ENCODE measurements around the gene PNPLA2.

PNPLA2 gene

DNA sequence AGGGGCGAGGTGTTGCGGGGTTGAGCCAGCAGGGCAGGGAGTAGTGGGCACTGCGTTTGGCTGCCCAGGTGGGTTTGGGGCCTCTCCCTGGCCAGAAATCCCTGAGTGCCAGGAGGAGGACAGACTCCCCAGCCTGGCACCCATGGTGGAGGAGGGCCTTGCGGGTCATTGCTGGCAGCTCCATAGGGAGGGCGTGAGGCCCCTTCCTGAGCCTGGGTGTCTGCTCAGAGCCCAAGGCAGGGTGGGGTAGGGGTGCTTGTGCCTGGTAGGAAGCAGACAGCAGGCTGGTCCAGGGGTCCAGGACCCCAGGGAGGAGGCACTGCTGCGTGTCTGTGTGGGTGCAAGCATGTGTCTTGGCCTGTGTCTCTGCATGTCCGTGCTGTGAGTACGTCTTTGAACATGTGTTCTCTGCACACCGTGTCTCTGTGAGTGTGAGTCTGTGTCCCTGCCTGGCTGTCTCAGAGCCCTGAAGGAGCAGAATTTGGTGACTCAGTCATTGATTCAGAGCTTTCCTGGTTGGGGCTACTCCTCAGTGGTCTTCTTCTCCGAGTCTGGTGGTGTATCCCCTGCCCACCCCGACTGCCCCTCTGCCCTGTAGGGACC lies 27.9 kb downstream of the PNPLA2 start:
- no peak for DNase-seq

DNA sequence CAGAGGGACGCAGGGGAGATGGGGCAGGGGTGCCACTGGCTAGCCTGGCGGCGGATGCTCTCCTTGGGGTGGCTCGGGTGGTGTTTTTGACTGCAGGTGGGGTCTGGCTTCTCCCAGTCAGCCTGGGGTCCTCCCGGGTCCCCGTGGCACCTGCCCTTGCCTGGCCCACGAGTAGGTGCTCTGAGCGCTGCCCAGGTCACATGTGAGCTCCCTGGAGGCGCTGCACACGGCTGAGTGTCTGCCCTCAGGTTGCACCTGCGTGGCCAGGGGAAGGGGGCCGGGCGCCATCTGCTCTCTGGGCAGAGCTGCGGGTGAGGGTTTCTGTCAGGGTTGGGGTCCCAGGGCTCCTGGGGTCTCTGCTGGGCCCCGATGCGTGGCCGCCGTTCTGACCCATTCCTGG lies 29.2 kb downstream of the PNPLA2 start:
- no peak for DNase-seq

DNA sequence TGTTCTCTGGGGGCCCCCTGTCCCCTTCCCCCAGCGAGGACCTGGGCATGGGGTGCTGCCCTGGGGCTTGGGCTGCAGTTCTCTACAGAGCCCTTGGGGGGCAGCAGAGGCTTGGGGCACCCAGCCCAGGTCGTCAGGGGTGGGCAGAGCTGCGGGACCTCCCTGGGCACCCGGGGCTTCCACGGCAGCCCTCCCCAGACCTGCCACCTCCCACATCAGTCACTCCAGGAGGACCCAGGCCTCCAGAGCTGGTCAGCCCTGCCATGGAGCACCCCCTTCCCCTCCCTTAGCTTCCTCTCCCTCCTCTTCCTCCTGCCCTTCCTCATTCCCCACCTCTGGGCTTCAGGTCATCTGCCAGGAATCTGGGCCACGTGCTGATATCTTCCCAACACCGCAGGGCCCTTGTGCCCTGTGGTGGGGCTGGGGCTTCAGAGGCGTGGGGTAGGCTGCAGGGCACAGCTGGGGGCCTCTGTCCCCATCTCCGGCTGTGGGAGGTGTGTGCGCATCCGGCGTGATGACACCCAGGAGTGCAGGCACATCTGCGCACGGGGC lies 29.7 kb downstream of the PNPLA2 start:
- peak; percentile 13 for DNase-seq

DNA sequence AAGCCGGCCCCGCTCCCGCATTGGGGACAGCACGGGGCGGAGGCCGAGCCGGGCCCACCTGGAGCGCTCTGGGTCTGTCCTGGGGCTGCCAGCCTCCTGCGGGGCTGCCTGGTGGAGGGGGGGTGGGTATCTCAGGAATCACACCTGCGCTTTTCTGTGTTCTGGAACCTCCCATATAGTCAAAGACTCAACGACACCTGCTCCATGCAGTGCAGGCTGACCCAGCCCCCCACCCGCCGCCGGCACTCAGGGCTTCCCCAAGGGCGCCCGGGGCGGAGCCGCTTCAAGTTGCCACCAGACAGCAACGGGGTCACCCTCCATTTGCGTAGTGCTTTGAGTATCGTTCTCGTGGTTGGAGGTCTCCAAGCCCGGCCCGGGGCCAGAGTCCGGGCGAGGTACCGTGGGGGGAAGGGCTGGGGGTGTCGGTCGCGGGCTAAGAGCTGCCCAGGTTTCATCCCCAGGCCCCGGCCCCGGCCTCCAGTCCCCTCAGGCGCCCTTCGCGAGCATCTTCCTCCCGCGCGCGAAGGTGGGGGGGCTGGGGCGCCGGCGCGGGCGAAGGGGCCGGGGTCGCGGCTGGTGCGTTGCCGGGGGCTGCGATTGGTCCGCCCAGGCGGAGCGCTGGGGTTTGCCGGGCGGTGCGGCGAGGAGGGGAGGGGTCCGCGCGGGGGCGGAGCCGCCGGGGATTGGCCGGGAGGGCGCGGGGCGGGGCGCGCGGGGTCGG lies 30.6 kb downstream of the PNPLA2 start:
- DNase-seq: peak; percentile 45

DNA sequence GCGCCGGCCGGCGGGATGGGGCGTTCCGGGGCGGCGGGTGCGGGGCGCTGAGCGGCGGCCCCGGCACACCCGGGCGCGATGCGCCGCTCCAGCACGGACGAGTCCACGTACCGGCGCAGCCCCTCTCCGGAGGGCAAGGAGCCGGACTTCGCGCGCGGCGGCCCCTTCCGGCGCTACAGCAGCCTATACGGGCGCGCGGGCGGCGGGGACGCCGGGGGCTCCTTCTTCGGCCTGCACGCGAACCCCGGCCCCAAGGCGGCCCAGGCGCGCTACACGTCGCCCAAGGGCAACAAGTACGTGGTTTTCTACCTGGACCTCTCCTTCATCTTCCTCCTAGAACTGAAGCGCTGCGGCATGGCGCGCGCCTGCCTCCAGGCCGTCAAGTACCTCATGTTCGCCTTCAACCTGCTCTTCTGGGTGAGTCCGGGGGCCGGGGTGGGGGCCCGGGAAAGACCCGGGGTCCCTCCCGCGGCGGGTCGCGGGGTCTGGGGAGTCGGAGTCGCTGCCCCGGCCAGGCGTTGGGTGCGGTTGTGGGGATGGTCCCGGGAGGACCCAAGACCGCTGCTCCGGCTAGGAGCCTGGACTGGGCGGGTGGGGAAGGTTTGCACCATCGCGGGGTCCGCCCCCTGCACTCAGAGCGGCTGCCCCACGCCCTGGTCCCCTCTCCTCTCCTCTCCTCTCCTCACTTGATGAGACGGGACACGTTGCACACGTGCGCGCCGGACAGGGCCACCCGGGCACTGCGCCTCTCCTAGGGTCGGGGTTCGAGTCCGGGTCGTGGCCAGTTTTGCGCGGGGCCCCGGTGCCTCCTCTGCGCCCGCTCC lies 31.4 kb downstream of the PNPLA2 start:
- no peak for DNase-seq

DNA sequence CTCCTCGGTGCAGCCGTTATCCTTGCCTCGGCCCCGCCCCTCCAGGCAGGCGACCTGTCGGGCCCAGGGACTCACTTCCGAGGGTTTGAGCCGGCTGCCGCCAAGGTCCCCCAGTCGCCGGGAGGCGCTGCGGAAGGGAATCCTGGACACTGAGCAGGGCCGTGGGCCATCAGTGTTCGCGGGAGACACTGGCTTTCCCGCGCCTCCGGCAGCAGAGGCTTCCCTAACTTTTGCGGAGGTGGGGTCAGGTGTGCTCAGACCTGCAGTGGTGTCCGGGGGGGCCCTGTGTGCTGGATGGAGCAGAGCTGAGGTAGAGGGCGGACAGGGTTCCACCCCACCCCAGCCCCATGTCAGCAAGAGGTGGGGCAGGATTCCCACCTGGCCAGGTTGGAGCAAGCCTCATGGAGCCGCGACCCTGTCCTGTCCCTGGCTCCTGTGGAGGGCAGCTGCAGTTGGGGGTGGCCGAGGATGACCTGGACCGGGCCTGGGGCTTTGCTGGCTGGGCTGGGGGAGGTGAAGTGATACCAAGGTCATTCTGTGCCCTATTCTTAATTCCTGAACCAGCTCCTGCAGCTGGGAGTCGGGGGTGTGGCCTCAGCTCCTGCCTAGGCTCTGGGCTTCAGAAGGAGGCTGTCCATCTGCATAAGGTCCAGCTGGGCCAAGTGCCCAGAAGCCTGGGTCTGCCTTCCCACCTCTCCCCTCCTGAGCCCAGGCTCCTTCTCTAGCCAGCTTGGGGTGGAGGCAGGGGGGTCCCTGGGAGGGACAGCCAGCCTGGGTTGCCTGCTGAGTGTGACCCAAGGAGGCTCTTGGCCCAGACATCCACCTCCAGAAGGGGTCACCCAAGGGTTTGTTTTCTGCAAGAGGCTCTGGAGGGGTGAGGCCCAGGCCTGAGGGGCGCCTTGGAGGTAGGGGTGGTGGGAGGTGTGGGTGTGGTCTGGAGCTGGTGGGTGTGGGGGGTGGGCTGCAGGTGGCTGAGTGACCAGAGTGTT lies 32.4 kb downstream of the PNPLA2 start:
- DNase-seq: no peak

DNA sequence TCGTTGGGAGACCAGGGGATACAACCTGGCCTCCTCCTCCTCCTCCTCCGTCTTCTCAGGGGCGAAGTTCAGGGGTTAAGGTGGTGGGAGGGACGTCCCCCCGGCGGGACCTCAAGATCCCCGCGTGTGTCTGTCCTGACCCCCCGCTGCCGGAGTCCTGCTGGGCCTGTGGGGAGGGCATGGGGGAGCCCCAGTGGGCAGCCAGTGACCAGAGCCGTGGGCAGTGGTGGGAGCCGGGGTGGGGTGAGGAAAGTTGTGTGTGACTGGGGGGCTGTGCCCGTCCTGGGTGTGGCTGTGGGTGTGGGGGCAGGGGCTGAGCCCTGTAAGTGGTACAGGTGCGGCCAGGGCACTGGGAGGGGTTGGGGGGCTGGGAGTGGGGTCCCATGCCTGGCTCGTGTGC lies 34.0 kb downstream of the PNPLA2 start:
- DNase-seq: no peak

DNA sequence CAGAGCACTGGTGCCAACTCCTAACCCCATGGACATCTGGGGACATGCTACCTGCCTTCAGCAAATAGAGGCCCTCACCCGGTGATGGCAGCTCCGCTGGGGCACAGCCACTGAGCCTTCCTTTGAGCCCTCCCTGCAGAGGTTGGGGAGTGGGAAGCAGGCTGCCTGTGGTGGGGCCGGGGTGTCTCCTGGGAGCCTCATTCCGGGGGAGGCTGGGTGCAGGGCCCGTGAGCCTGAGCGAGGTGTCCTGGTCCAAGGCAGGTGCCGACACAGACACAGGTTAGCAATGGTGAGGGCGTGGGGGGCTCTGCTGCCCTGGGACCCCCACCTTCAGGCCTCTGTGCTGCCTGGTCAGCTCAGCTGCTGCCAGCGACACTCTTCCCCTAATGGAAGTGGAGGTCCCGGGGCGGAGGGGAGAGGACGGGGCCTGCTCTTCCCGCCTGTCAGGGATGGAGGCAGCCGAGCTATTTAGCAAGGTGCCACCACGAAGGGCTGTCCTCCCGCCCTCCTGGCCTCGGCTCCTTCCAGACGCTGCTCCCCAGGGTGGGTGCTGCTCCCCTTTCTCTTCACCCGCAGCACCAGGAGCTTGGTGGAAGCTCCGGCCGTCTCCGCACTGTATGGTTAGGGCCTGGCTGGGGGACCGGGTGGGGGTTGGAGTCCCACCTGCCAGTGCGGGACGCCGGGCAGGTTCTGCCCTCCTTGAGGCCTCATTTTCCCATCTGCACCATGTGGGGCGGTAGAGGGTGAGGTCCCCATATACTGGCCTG lies 35.2 kb downstream of the PNPLA2 start:
- no peak for DNase-seq

DNA sequence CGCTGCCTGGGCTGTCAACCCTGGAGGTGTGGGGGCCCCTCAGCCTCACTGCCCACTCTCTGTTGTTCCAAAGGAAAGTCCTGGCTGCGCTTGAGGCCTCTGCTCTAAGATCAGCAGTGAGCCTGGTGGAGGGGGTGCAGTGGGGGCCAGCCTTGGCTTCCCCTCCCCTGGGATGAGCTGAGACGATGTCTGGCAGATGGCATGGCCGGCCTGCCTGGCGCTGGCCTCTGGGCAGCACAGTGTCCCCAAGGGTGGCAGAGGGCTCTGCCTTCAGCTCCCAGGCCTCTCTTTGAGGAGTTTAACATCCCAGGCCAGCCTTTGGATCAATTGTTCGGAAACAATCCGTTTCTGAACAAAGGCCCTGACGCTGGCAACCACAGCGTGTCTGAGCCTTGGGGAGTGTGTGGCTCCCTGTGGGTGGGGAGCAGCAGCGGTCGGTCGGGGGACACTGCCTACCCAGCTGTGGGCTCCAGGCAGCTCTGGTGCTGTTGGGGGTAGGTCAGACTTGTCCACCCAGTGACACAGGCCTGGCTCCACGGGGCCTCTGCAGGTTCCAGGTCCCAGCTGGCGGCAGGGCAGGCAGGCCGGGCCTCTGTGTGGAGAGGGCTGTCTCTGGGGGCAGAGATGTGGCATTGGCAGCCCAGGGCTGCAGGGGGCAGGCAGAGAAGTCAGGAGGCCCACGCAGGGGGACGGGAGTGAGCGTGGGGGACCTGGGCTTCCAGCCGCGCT lies 36.1 kb downstream of the PNPLA2 start:
- no peak for DNase-seq

DNA sequence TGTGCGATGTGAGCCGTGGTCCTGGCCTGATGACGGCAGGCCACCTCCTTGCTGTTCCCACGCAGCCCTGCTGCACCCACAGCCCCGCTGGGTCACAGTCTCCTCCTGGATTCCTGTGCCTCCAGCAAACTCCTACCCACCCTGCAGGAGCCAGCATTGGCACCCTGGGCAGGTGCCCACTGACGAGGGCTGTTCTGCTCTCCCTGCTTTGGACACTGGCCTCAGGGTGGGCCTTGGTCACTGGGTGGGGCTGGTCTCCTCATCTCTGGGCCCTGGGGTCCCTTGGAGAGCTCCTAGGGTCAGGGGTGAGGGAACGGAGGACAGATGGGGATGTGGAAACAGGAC lies 36.6 kb downstream of the PNPLA2 start:
- DNase-seq: no peak

DNA sequence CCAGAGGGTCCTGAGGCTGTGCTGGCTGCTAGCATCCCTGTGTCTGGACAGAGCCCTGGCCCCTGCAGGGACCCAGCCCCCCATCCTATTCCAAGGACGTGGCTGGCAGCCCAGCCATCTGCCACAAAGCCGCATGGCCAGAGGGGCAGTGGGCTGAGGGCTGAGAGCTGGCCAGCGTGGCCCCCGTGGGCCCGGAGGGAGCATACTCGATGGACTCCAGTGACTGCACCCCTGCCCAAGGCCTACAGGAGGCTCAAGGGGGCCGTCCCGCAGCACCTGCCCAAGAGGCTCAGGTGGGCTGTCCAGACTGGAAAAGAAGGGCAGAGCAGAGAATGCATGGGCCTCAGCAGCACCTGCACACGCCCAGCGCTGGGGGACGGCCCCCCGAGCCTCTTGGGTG lies 37.1 kb downstream of the PNPLA2 start:
- no peak for DNase-seq

DNA sequence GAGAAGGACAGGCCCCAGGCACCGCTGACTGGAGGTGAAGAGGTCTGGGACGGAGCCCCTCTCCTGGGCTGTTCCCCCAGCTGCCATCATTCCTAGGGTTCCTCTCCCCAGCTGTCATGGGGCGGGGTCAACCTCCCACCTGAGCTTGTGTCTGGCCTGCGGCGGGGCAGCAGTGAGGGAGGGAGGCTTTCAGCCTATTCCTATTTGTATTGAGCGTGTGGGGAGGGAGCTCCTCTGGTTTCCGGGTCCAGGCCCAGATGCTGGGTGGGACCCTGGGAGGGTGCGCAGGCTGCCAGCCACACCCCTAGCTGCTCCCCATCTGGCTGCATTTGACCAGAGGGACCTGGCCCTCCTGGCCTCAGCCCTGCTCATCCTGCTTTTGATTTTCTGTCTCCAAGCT lies 37.7 kb downstream of the PNPLA2 start:
- DNase-seq: peak; percentile 58

DNA sequence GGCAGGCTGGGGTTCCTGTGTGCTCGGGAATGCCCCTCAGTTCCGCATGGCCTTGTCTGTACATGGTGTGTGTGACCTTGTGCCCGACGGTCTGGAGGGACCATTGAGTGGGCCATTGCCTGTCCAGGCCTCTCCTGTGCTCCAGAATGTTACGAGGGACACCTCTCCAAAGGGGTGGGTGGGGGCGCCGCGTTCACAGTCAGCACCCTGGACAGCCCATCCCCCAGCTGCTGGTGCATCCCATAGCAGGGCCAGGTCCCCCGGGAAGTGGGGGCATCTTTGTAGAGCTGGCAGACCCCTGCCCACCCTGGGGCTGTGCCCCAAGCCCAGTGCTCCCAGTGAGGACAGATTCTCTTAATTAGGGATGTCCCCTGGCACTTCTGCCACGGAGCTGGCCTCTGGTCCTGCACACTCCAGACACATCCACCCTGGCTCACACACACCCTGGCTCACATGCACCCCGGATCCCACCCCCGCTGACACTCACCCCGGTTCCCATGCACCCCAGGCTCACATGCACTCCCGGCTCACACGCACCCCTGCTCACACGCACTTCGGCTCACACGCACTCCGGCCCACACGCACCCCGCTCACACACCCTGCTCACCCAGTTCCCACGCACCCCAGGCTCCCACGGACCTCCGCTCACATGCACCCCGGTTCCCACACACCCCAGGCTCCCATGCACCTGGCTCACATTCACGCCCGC lies 39.5 kb downstream of the PNPLA2 start:
- no peak for DNase-seq

DNA sequence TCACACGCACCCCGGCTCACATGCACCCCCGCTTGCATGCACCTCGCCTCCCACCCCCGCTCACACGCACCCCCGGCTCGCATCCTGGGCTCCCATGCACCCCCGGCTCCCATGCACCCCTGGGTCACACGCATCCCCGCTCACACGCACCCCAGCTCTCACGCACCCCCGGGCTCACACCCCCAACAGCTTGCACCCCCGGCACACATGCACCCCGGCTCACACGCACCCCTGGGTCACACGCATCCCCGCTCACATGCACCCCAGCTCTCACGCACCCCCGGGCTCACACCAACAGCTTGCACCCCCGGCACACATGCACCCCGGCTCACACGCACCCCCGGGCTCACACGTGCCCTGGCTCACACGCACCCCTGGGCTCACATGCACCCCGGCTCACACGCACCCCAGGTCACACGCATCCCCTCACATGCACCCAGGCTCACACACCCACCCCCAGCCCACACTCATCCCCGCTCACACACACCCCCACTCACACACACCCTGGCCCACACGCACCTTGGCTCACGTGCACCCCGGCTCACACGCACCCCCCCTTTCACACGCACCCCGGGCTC lies 40.1 kb downstream of the PNPLA2 start:
- no peak for DNase-seq

DNA sequence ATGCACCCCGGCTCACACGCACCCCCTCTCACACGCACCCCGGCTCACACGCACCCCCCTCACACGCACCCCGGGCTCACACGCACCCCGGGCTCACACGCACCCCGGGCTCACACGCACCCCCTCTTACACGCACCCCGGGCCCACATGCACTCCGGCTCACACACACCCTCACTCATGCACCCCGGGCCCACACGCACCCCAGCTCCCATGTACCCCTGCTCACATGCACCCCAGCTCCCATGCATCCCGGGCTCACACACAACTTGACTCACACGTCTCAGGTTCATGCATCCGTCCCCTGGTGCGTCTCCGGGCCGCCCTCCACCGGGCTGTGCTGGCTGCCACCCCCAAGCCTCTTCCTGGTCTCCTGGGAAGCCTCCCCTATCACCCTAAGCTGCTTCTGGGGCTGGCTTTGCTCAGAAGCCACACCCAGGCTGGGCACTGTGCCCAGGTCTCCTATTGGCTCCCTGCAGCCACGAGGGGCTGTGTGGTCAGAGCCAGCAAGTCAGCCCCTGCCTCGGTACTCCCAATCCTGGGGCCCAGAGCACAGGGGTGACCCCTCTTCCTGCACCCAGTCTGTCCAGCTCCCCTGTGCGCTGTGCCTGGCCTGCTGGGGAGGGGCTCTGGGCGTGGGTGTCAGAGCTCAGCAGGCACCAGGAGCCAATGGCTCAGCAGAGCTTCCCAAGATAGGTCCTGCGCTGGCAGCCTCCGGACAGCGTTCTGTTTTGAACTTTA lies 40.8 kb downstream of the PNPLA2 start:
- DNase-seq: peak; percentile 80

DNA sequence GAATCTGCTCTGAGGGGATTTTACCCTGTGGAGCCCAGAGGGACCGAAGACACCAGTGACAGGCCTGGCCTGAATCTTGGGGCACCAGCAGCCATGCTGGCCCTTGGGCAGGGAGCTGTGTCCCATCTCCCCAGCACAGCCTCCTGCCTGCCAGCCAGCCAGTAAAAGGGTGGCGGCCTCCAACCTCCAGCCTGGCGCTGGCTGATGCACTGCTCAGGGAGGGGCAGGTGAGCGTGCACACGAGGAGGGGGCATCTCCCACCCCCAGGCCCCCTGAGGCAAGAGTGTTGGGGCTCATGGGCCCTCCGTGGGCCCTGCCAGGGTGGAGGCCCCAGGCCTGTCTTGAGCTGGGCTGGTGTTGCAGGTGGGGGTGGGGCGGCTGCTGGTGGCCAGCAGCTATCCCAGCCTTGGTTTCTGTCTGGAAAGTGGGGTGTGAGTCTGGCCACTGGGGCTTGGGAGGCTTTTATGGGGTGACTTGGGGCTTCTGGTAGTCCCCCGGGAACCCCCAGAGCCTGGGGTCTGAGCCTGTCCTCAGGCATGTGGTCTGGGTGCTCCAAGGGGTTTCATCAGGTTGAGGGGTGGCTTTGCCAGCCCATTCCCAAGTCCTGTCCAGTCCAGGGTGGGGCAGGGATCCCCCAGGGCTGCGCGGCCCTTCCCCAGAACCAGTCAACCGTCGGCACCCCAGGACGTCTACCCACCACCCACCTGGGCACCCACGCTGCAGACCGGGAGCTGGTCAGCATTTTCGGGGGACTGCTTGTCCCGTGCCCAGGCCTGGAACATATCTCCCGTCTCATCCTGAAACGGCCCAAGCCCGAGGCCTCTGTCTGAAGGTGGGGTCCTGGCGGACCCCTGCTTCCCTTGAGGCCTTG lies 41.8 kb downstream of the PNPLA2 start:
- DNase-seq: no peak

DNA sequence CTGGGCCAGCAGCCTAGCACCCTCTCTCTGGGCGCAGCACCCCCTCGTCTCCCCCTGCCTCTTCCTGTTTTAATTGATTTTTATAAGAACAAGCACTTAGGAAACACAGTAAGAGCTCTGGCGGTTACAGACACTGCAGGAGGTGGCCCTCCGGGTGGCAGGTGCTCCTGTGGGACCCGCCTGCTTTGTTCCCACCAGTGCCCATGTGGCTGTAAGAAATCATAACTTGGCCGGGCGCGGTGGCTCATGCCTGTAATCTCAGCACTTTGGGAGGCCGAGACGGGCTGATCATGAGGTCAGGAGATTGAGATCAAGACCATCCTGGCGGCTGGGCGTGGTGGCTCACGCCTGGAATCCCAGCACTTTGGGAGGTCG lies 42.4 kb downstream of the PNPLA2 start:
- DNase-seq: no peak

DNA sequence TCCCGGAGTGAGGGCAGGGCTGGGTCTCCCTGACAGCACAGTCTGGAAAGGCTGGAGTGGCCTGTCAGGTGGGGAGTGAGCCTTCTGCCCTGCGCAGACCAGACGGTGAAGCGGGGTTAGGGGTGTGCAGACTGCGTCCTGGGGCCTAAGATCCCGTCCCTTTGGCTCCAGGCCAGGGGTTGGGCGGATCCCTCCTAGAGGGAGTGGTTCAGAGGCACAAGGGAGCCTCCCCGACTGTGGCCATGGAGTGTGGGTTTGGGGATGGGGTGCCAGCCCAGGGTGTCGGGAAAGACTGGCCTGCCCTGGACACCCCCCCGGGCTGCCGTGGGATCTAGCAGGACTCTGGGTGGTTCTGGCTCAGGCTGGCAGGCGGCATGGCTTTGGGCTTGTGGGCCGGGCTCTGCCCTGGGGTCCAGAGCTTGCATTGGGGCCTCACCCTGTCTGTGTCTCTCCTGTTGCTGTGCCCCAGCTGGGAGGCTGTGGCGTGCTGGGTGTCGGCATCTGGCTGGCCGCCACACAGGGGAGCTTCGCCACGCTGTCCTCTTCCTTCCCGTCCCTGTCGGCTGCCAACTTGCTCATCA lies 43.5 kb downstream of the PNPLA2 start:
- peak; percentile 31 for DNase-seq

Measured in NCI-H2171 treated with DMSO at 0.1 percent for 48 hours (cell line).